GM19193 (cell line): ENCODE results near the gene ANLN.

Experiments
- POLR2A ChIP-seq: IDR thresholded peaks from 4 replicates; pipeline ENCODE4 v1.6.1; 2011; ENCODE audit not compliant: insufficient read depth, insufficient read length; ENCODE audit errors: extremely low read depth

Gene ANLN

GRCh38 chr7:36403452-36403851 lies 13.8 kb downstream of the ANLN start:
- TF ChIP-seq POLR2A: no peak

DNA sequence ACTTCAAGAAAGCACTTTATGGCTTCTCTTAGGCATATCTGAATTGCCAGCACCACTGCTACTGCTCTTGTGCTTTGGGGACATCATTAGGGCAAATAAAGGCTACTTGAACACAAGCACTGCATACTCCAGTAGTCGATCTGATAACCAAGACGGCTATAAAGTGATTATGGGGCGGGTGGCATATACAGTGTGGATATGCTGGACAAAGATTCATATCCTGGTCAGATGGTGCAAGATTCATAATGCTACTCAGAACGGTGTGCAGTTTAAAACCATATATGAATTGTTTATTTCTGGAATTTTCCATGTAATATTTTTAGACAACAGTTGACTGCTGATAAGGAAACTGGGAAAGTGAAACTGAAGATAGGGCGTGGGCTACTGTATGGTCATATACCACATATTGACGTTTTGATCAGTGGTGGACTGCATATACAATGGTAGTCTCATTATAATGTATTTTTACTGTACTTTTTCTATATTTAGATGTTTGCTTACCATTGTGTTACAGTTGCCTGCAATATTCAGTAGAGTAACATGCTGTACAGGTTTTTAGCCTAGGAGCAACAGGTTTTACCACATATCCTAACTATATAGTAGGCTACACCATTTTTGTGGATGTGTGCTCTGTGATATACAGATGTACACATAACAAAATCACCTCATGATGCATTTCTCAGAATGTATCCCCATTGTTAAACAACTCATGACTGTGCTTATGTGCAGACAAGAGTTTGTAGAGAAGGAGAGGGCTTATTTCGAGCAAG lies 15.2 kb downstream of the ANLN start:
- TF ChIP-seq POLR2A: no peak

GRCh38 chr7:36405409-36405803 lies 15.7 kb downstream of the ANLN start:
- no peak for TF ChIP-seq POLR2A

DNA sequence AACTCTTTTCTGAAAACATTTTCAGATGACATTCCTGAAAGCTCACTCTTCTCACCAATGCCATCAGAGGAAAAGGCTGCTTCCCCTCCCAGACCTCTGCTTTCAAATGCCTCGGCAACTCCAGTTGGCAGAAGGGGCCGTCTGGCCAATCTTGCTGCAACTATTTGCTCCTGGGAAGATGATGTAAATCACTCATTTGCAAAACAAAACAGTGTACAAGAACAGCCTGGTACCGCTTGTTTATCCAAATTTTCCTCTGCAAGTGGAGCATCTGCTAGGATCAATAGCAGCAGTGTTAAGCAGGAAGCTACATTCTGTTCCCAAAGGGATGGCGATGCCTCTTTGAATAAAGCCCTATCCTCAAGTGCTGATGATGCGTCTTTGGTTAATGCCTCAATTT lies 16.5 kb downstream of the ANLN start:
- no peak for TF ChIP-seq POLR2A

GRCh38 chr7:36407636-36408550 lies 18.2 kb downstream of the ANLN start:
- no peak for TF ChIP-seq POLR2A

GRCh38 chr7:36408589-36408988 lies 18.9 kb downstream of the ANLN start:
- no peak for TF ChIP-seq POLR2A

DNA sequence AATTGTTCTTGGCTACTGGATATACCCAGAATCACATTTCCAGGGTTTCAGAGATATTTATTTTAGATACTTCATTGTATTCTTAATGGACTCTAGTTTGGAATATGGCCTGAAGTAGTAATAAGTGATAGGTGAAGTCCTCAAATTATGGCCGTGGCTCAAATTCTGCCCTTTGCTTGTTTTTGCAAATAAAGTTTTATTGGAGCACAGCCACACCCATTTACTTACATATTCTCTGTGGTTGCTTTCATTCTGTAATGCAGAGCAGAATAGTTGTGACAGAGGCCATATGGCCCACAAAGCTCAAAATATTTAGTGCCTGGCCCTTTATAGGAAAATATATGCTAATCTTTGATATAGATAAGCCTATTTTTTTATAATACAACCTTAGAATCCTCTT lies 19.5 kb downstream of the ANLN start:
- TF ChIP-seq POLR2A: no peak

DNA sequence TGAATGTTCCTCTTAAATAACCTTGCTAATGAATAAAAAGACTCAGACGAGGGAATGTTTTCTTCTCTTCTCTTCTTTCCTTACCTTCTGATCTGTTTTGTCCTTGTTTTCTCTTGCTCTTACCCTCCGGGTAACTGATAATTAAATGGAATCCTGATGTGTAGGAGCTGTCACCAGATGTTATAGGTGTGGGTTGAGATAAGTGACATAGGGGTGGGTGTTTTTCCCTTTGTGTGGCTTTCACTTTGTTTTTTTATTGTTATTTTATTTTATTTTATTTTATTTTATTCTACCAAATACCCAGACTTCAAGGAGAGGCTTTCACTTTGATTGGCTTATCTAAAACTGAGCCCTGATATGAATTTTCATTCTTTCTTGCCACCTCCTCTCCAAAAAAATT lies 25.5 kb downstream of the ANLN start:
- no peak for TF ChIP-seq POLR2A

DNA sequence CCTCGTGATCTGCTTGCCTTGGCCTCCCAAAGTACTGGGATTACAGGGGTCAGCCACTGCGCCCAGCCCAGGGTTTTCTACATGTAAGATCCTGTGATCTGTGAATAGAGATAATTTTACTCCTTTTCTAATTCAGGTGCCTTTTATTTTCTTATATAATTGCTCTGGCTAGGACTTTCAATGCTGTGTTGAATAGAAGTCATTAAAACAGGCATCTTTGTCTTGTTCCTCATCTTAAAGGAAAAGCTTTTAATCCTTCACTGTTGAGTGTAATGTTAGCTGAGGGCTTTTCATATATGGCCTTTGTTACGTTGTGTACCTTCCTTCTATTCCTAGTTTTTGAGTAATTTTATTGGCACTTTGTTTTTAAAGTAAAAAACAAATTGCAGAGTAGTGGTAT lies 26.6 kb downstream of the ANLN start:
- no peak for TF ChIP-seq POLR2A

GRCh38 chr7:36420307-36420706 lies 30.6 kb downstream of the ANLN start:
- TF ChIP-seq POLR2A: no peak

GRCh38 chr7:36422072-36422471 lies 32.4 kb downstream of the ANLN start:
- TF ChIP-seq POLR2A: no peak

DNA sequence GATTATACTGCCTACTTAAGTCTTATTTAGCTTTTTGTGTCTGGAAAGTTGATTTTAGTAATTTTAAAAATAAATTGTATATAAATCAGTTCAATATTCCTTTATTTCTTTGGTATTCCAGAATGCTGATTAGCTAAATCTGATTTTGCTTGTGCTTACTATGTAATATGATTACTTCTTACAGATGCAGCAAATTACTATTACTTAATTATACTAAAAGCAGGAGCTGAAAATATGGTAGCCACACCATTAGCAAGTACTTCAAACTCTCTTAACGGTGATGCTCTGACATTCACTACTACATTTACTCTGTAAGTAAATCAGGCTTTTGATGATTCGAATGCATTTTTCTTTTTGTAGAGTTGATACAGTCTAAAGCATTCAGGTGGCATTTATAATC lies 34.0 kb downstream of the ANLN start:
- no peak for TF ChIP-seq POLR2A

DNA sequence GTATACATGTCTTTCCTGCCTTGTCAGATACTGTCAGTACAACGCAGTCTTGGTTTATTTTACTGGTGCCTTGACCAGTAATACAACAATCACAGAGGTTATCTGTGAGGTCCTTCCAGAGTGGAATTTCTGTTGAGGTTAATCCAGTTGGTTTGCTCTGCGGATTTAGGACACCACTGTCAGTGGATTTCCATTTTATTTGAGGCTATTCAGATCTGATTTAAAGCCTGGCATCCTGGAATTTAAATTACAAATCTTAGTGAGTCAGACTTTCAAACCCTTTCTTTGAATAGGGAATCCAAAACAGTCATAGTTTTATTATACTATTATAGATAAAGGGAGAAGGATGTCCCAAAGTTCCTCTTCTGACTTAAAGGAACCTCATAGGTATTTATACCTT lies 40.5 kb downstream of the ANLN start:
- TF ChIP-seq POLR2A: no peak

GRCh38 chr7:36430881-36431280 lies 41.2 kb downstream of the ANLN start:
- TF ChIP-seq POLR2A: no peak

DNA sequence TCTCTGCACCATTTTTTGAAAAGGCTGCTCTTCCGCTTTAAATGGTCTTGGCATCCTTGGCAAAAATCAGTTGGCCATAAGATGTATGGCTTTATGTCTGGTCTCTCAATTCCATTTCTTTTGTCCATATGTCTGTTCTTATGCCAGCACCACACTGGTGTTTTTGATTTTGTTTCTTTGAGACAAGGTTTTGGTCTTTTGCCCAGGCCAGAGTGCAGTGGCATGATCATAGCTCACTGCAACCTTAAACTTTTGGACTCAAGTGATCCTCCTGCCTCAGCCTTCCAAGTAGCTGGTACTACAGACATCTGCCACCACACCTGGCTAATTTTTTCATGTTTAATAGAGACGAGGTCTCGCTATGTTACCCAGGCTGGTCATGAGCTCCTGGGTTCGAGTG lies 48.5 kb downstream of the ANLN start:
- TF ChIP-seq POLR2A: no peak

GRCh38 chr7:36439624-36440023 lies 50.0 kb downstream of the ANLN start:
- TF ChIP-seq POLR2A: no peak
